Esophagus muscularis mucosa (tissue), 3 donors: ENCODE data around the gene MAP4K4.

Source experiments
- EP300 ChIP-seq: sonication (generic); formaldehyde crosslinking; IDR thresholded peaks from one replicate; pipeline ENCODE4 v1.6.1; 2017; ENCODE audit warnings: antibody characterized with exemption
- POLR2AphosphoS5 ChIP-seq, 2 donors: sonication (generic); formaldehyde crosslinking; IDR thresholded peaks; one replicate each; pipeline ENCODE4 v1.6.1; 2017; ENCODE audit warnings: antibody characterized with exemption in 2 of 2

GRCh38 chr2:101823347-101823791 is 125.9 kb downstream of the MAP4K4 start:
- no peak for TF ChIP-seq EP300
- no peak for TF ChIP-seq POLR2AphosphoS5 (IDR thresholded peaks at IDR 0.05)
